CD4-positive, alpha-beta T cell treated with Interleukin-2 at 100 ng/mL for 4 hours (primary cell): ENCODE results near the gene ADAMTS17.

Experiments
- DNase-seq: peaks from one replicate; pipeline ENCODE4 v3.0.0-alpha.2; 2020; ENCODE audit warnings: low spot score

ADAMTS17 gene

GRCh38 chr15:100201376-100202280 is 140.1 kb downstream of the ADAMTS17 start:
- no peak for DNase-seq

GRCh38 chr15:100200287-100200880 is 141.4 kb downstream of the ADAMTS17 start:
- DNase-seq = no peak

- DNase-seq = no peak
Observed at GRCh38 chr15:100199711-100200286, 142.0 kb downstream of the ADAMTS17 start.

- DNase-seq = no peak
Observed at GRCh38 chr15:100198442-100198841, 143.3 kb downstream of the ADAMTS17 start.

GRCh38 chr15:100196326-100197058 is 145.3 kb downstream of the ADAMTS17 start:
- no peak for DNase-seq

- DNase-seq = no peak
Observed at GRCh38 chr15:100194996-100195395, 146.8 kb downstream of the ADAMTS17 start.

GRCh38 chr15:100193277-100193860 is 148.4 kb downstream of the ADAMTS17 start:
- DNase-seq = no peak

- no peak for DNase-seq
Observed at GRCh38 chr15:100192097-100193080, 149.4 kb downstream of the ADAMTS17 start.

GRCh38 chr15:100191161-100191560 is 150.6 kb downstream of the ADAMTS17 start:
- DNase-seq = no peak

- no peak for DNase-seq
Observed at GRCh38 chr15:100190675-100191074, 151.1 kb downstream of the ADAMTS17 start.

GRCh38 chr15:100189849-100190248 is 151.9 kb downstream of the ADAMTS17 start:
- DNase-seq = no peak

- DNase-seq = no peak
Observed at GRCh38 chr15:100189319-100189718, 152.5 kb downstream of the ADAMTS17 start.

GRCh38 chr15:100187677-100188076 is 154.1 kb downstream of the ADAMTS17 start:
- DNase-seq = no peak

- DNase-seq = no peak
Observed at GRCh38 chr15:100186960-100187359, 154.8 kb downstream of the ADAMTS17 start.

- DNase-seq = no peak
Observed at GRCh38 chr15:100186366-100186765, 155.4 kb downstream of the ADAMTS17 start.

GRCh38 chr15:100183921-100184495 is 157.8 kb downstream of the ADAMTS17 start:
- DNase-seq = no peak

GRCh38 chr15:100180921-100181320 is 160.9 kb downstream of the ADAMTS17 start:
- no peak for DNase-seq

- DNase-seq = no peak
Observed at GRCh38 chr15:100175406-100176114, 166.2 kb downstream of the ADAMTS17 start.

GRCh38 chr15:100174904-100175275 is 166.9 kb downstream of the ADAMTS17 start:
- DNase-seq = no peak
